GM19438 (cell line): ENCODE results near the gene SPHK1.

Source experiments
- ATAC-seq: cut with Tn5 transposase; IDR thresholded peaks from one replicate; pipeline ENCODE4 v1.9.1; 2021; ENCODE audit warnings: low read depth; ENCODE audit not compliant: unreplicated experiment

The SPHK1 gene

GRCh38 chr17:76428511-76428910 is 44.1 kb downstream of the SPHK1 start:
- ATAC-seq, result no peak

DNA sequence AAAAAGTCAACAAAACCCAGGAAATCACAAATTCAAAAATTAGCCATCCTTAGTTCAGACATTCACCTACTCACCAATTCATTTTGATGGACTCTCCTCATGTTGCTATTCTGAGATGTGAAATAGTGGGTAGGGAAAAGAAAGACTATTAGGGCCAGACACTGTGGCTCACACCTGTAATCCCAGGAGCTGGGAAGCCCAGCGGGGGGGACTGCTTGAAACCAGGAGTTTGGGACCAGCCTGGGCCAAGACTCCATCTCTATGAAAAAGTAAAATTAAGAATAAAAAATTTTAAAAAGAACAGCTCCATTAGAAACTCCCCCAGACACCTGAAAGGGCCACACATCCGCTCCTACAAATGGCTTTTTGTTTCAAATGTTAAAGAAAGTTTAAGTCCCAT is 47.1 kb downstream of the SPHK1 start:
- ATAC-seq, result no peak

GRCh38 chr17:76432004-76432403 is 47.6 kb downstream of the SPHK1 start:
- no peak for ATAC-seq

- no peak for ATAC-seq
Measured at GRCh38 chr17:76432712-76433336, 48.4 kb downstream of the SPHK1 start.

DNA sequence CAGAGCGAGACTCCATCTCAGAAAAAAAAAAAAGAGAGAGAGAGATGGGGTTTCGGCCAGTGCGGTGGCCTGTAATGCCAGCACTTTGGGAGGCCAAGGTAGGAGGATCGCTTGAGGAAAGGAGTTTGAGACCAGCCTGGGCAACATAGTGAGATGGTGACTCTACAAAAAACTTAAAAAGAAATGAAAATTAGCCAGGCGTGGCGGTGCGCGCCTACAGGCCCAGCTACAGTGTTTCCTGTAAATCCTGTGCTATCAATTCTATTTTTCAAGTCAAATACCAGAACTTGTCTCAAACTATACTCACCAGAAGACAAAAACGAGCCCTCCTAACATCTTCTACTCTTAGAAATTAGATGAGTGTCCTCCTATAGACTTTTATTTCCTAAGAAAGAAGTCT is 49.3 kb downstream of the SPHK1 start:
- no peak for ATAC-seq

- no peak for ATAC-seq
Measured at GRCh38 chr17:76434870-76435269, 50.5 kb downstream of the SPHK1 start.

DNA sequence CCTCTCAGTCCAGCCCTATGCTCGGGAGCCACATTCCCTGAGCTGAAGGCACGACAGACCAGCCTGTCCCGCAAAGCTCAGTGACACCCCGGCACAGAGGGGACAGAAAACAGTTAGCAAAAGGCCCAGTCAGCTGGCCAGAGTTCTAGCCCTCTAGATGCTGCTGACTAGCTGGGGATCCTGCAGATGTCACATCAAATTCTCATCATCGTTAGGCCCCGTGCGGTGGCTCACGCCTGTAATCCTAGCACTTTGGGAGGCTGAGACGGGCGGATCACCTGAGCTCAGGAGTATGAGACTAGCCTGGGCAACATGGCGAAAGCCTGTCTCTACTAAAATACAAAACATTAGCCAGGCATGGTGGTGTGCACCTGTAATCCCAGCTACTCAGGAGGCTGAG is 51.3 kb downstream of the SPHK1 start:
- ATAC-seq, result no peak
